Type B pancreatic cell (in vitro differentiated cells): Measurements from ENCODE around the gene PRKG1. TPM values are rescaled to one million over a fixed set of nuclear protein-coding genes. Genes with fewer than 3 reads are reported as not detected.

Source experiments
- DNase-seq: peaks from one replicate; pipeline ENCODE4 v3.0.0; 2021; ENCODE audit warnings: mixed read lengths; ENCODE audit not compliant: unreplicated experiment; ENCODE audit errors: extremely low spot score
- H3K27ac Mint-ChIP-seq: 2 replicates; pipeline ENCODE4 v1.8.0; 2021; ENCODE audit warnings: mild to moderate bottlenecking, mixed read lengths
- H3K27me3 Mint-ChIP-seq: 2 replicates; pipeline ENCODE4 v1.8.0; 2021; ENCODE audit warnings: mixed read lengths
- H3K36me3 Mint-ChIP-seq: 2 replicates; pipeline ENCODE4 v1.8.0; 2021; ENCODE audit warnings: mixed read lengths
- H3K4me1 Mint-ChIP-seq: one replicate; pipeline ENCODE4 v1.8.0; 2021; ENCODE audit warnings: mixed read lengths; ENCODE audit not compliant: unreplicated experiment
- H3K4me3 Mint-ChIP-seq: 2 replicates; pipeline ENCODE4 v1.8.0; 2021; ENCODE audit warnings: mild to moderate bottlenecking, mixed read lengths
- H3K9me3 Mint-ChIP-seq: 2 replicates; pipeline ENCODE4 v1.8.0; 2021; ENCODE audit warnings: mixed read lengths
- CTCF ChIP-seq: fragments of 200-600 bp; sonication (generic); conservative IDR thresholded peaks from 2 replicates; pipeline ENCODE4 v1.5.0; 2021; ENCODE audit warnings: antibody characterized with exemption, mild to moderate bottlenecking
- total RNA-seq: library from RNA; stranded (reverse); gene quantifications from 2 replicates; pipeline ENCODE4 v1.2.1, GENCODE V29; 2021; ENCODE audit warnings: low replicate concordance

The PRKG1 gene
- total RNA-seq, 1 donor from 2014 or later = 12.3 TPM

- no peaks in the 10 kb centered on the region for H3K36me3 Mint-ChIP-seq
These were observed 25.9 kb downstream of the PRKG1 start for GRCh38 chr10:51100221-51100620.

GRCh38 chr10:51103554-51104217 is 29.4 kb downstream of the PRKG1 start:
- H3K27me3 Mint-ChIP-seq = no peaks in the 10 kb centered on the region
- H3K9me3 Mint-ChIP-seq = no peaks in the 10 kb centered on the region
- no peak for DNase-seq
- TF ChIP-seq CTCF = no peak
- no peak overlapping the region for H3K4me3 Mint-ChIP-seq
- no peaks in the 10 kb centered on the region for H3K4me1 Mint-ChIP-seq
- H3K36me3 Mint-ChIP-seq = no peaks in the 10 kb centered on the region
- H3K27ac Mint-ChIP-seq = no peak overlapping the region

More at GRCh38 chr10:51100221-51100620, 25.9 kb downstream of the PRKG1 start:
- TF ChIP-seq CTCF = no peak
- no peak overlapping the region for H3K27ac Mint-ChIP-seq
- H3K4me3 Mint-ChIP-seq = no peak overlapping the region
- no peaks in the 10 kb centered on the region for H3K4me1 Mint-ChIP-seq
- H3K27me3 Mint-ChIP-seq = peaks cover 3% of the 10 kb centered on the region
- DNase-seq = no peak
- H3K9me3 Mint-ChIP-seq = no peaks in the 10 kb centered on the region

- H3K36me3 Mint-ChIP-seq = no peaks in the 10 kb centered on the region
- no peak for TF ChIP-seq CTCF
- H3K4me3 Mint-ChIP-seq = no peak overlapping the region
- no peak for DNase-seq
- no peaks in the 10 kb centered on the region for H3K4me1 Mint-ChIP-seq
- H3K9me3 Mint-ChIP-seq = no peaks in the 10 kb centered on the region
- no peaks in the 10 kb centered on the region for H3K27me3 Mint-ChIP-seq
- H3K27ac Mint-ChIP-seq = no peak overlapping the region
These were observed 32.1 kb downstream of the PRKG1 start for GRCh38 chr10:51106311-51106945.

- no peak for DNase-seq
- Mint-ChIP-seq H3K36me3 (no peaks in the 10 kb centered on the region), H3K27me3 (no peaks in the 10 kb centered on the region), H3K4me1 (no peaks in the 10 kb centered on the region), H3K27ac (no peak overlapping the region), H3K9me3 (no peaks in the 10 kb centered on the region), H3K4me3 (no peak overlapping the region)
- no peak for TF ChIP-seq CTCF
These were observed 34.1 kb downstream of the PRKG1 start for GRCh38 chr10:51108406-51108805.

- Mint-ChIP-seq H3K9me3 (no peaks in the 10 kb centered on the region), H3K27me3 (no peaks in the 10 kb centered on the region), H3K36me3 (no peaks in the 10 kb centered on the region), H3K27ac (no peak overlapping the region), H3K4me3 (no peak overlapping the region), H3K4me1 (no peaks in the 10 kb centered on the region)
- DNase-seq = no peak
- TF ChIP-seq CTCF = no peak
These were observed 35.7 kb downstream of the PRKG1 start for GRCh38 chr10:51109801-51110533.
